ENCODE measurements around the gene LSAMP.

GRCh38 chr3:115916866-115917265 lies 528.4 kb downstream of the LSAMP start:
- no peak for TF ChIP-seq CTCF (conservative IDR thresholded peaks at IDR 0.05; ENCODE audit: low read depth, low read length)
- TF ChIP-seq EZH2 (IDR thresholded peaks at IDR 0.05; ENCODE audit: borderline replicate concordance, low read depth, low read length, poor library complexity, severe bottlenecking): no peak

Data from A673 (cell line).